ENCODE results near the gene AVPR2.

Gene AVPR2

GRCh38 chrX:153913211-153913610, 8.7 kb downstream of the AVPR2 start:
- Histone ChIP-seq H3K9me3 (ENCODE audit: control insufficient read depth in 2 of 2, low read length in 2 of 2) (no peaks in the 10 kb centered on the region), H3K27ac (ENCODE audit: low read depth in 2 of 2, low read length in 2 of 2) (no peak overlapping the region), H3K9ac (ENCODE audit: low read depth in 1 of 2, low read length in 2 of 2) (no peak overlapping the region), H3K27me3 (ENCODE audit: control insufficient read depth in 2 of 2, insufficient read depth in 2 of 2, low read length in 2 of 2) (peaks cover 0 to 3% of the 10 kb centered on the region in 2 donors), H3K4me1 (ENCODE audit: control insufficient read depth in 2 of 2, insufficient read depth in 2 of 2, low read length in 2 of 2) (no peaks in the 10 kb centered on the region), H3K4me3 (ENCODE audit: low read length in 2 of 2) (no peak overlapping the region), H3K36me3 (ENCODE audit: control insufficient read depth in 2 of 2, insufficient read depth in 2 of 2, low read length in 2 of 2) (peaks cover 0 to 3% of the 10 kb centered on the region in 2 donors)

- Histone ChIP-seq H3K4me3 (ENCODE audit: low read length in 2 of 2) (no peak overlapping the region), H3K9me3 (ENCODE audit: control insufficient read depth in 2 of 2, low read length in 2 of 2) (no peaks in the 10 kb centered on the region), H3K27ac (ENCODE audit: low read depth in 2 of 2, low read length in 2 of 2) (no peak overlapping the region), H3K36me3 (ENCODE audit: control insufficient read depth in 2 of 2, insufficient read depth in 2 of 2, low read length in 2 of 2) (peaks cover 0 to 3% of the 10 kb centered on the region in 2 donors), H3K9ac (ENCODE audit: low read depth in 1 of 2, low read length in 2 of 2) (no peak overlapping the region), H3K27me3 (ENCODE audit: control insufficient read depth in 2 of 2, insufficient read depth in 2 of 2, low read length in 2 of 2) (peaks cover 0 to 1% of the 10 kb centered on the region in 2 donors), H3K4me1 (ENCODE audit: control insufficient read depth in 2 of 2, insufficient read depth in 2 of 2, low read length in 2 of 2) (no peaks in the 10 kb centered on the region)
Observed at GRCh38 chrX:153913701-153914100, 9.2 kb downstream of the AVPR2 start.

GRCh38 chrX:153917869-153918268, 13.4 kb downstream of the AVPR2 start:
- Histone ChIP-seq H3K27me3 (ENCODE audit: control insufficient read depth in 2 of 2, insufficient read depth in 2 of 2, low read length in 2 of 2) (peaks cover 0 to 2% of the 10 kb centered on the region in 2 donors), H3K36me3 (ENCODE audit: control insufficient read depth in 2 of 2, insufficient read depth in 2 of 2, low read length in 2 of 2) (peaks cover 0 to 3% of the 10 kb centered on the region in 2 donors), H3K9ac (ENCODE audit: low read depth in 1 of 2, low read length in 2 of 2) (no peak overlapping the region), H3K4me1 (ENCODE audit: control insufficient read depth in 2 of 2, insufficient read depth in 2 of 2, low read length in 2 of 2) (peaks cover 0 to 3% of the 10 kb centered on the region in 2 donors), H3K4me3 (ENCODE audit: low read length in 2 of 2) (no peak overlapping the region), H3K27ac (ENCODE audit: low read depth in 2 of 2, low read length in 2 of 2) (no peak overlapping the region), H3K9me3 (ENCODE audit: control insufficient read depth in 2 of 2, low read length in 2 of 2) (no peaks in the 10 kb centered on the region)

GRCh38 chrX:153919281-153919680, 14.8 kb downstream of the AVPR2 start:
- peaks cover 2 to 10% of the 10 kb centered on the region in 2 donors for H3K4me1 ChIP-seq (ENCODE audit: control insufficient read depth in 2 of 2, insufficient read depth in 2 of 2, low read length in 2 of 2)
- no peaks in the 10 kb centered on the region for H3K36me3 ChIP-seq (ENCODE audit: control insufficient read depth in 2 of 2, insufficient read depth in 2 of 2, low read length in 2 of 2)
- H3K9ac ChIP-seq (ENCODE audit: low read depth in 1 of 2, low read length in 2 of 2): no peak overlapping the region
- H3K27me3 ChIP-seq (ENCODE audit: control insufficient read depth in 2 of 2, insufficient read depth in 2 of 2, low read length in 2 of 2): peaks cover 0 to 2% of the 10 kb centered on the region in 2 donors
- H3K9me3 ChIP-seq (ENCODE audit: control insufficient read depth in 2 of 2, low read length in 2 of 2): no peaks in the 10 kb centered on the region
- H3K27ac ChIP-seq (ENCODE audit: low read depth in 2 of 2, low read length in 2 of 2): no peak overlapping the region
- no peak overlapping the region for H3K4me3 ChIP-seq (ENCODE audit: low read length in 2 of 2)

GRCh38 chrX:153920546-153920945, 16.1 kb downstream of the AVPR2 start:
- Histone ChIP-seq H3K4me1 (ENCODE audit: control insufficient read depth in 2 of 2, insufficient read depth in 2 of 2, low read length in 2 of 2) (peaks cover 2 to 11% of the 10 kb centered on the region in 2 donors), H3K27me3 (ENCODE audit: control insufficient read depth in 2 of 2, insufficient read depth in 2 of 2, low read length in 2 of 2) (peaks cover 0 to 9% of the 10 kb centered on the region in 2 donors), H3K36me3 (ENCODE audit: control insufficient read depth in 2 of 2, insufficient read depth in 2 of 2, low read length in 2 of 2) (no peaks in the 10 kb centered on the region), H3K9ac (ENCODE audit: low read depth in 1 of 2, low read length in 2 of 2) (no peak overlapping the region), H3K27ac (ENCODE audit: low read depth in 2 of 2, low read length in 2 of 2) (no peak overlapping the region), H3K4me3 (ENCODE audit: low read length in 2 of 2) (no peak overlapping the region), H3K9me3 (ENCODE audit: control insufficient read depth in 2 of 2, low read length in 2 of 2) (no peaks in the 10 kb centered on the region)

GRCh38 chrX:153921070-153921469, 16.6 kb downstream of the AVPR2 start:
- H3K9ac ChIP-seq (ENCODE audit: low read depth in 1 of 2, low read length in 2 of 2): no peak overlapping the region

GRCh38 chrX:153921511-153922446, 17.3 kb downstream of the AVPR2 start:
- no peaks in the 10 kb centered on the region for H3K36me3 ChIP-seq (ENCODE audit: control insufficient read depth in 2 of 2, insufficient read depth in 2 of 2, low read length in 2 of 2)
- no peak overlapping the region for H3K9ac ChIP-seq (ENCODE audit: low read depth in 1 of 2, low read length in 2 of 2)
- peak overlapping the region in 1 of 2 donors; percentile 23 for H3K27ac ChIP-seq (ENCODE audit: low read depth in 2 of 2, low read length in 2 of 2)
- peaks cover 8 to 19% of the 10 kb centered on the region in 2 donors for H3K4me1 ChIP-seq (ENCODE audit: control insufficient read depth in 2 of 2, insufficient read depth in 2 of 2, low read length in 2 of 2)
- H3K27me3 ChIP-seq (ENCODE audit: control insufficient read depth in 2 of 2, insufficient read depth in 2 of 2, low read length in 2 of 2): peaks cover 2 to 9% of the 10 kb centered on the region in 2 donors
- no peak overlapping the region for H3K4me3 ChIP-seq (ENCODE audit: low read length in 2 of 2)
- H3K9me3 ChIP-seq (ENCODE audit: control insufficient read depth in 2 of 2, low read length in 2 of 2): no peaks in the 10 kb centered on the region

More at GRCh38 chrX:153921070-153921469, 16.6 kb downstream of the AVPR2 start:
- H3K9me3 ChIP-seq (ENCODE audit: control insufficient read depth in 2 of 2, low read length in 2 of 2): no peaks in the 10 kb centered on the region
- H3K36me3 ChIP-seq (ENCODE audit: control insufficient read depth in 2 of 2, insufficient read depth in 2 of 2, low read length in 2 of 2): no peaks in the 10 kb centered on the region
- H3K27me3 ChIP-seq (ENCODE audit: control insufficient read depth in 2 of 2, insufficient read depth in 2 of 2, low read length in 2 of 2): peaks cover 0 to 9% of the 10 kb centered on the region in 2 donors
- H3K4me3 ChIP-seq (ENCODE audit: low read length in 2 of 2): no peak overlapping the region
- no peak overlapping the region for H3K27ac ChIP-seq (ENCODE audit: low read depth in 2 of 2, low read length in 2 of 2)
- H3K4me1 ChIP-seq (ENCODE audit: control insufficient read depth in 2 of 2, insufficient read depth in 2 of 2, low read length in 2 of 2): peaks cover 2 to 14% of the 10 kb centered on the region in 2 donors

- H3K9ac ChIP-seq (ENCODE audit: low read depth in 1 of 2, low read length in 2 of 2): no peak overlapping the region
- peaks cover 2 to 9% of the 10 kb centered on the region in 2 donors for H3K27me3 ChIP-seq (ENCODE audit: control insufficient read depth in 2 of 2, insufficient read depth in 2 of 2, low read length in 2 of 2)
- peak overlapping the region in 1 of 2 donors; percentile 26 for H3K4me3 ChIP-seq (ENCODE audit: low read length in 2 of 2)
- no peaks in the 10 kb centered on the region for H3K9me3 ChIP-seq (ENCODE audit: control insufficient read depth in 2 of 2, low read length in 2 of 2)
- H3K27ac ChIP-seq (ENCODE audit: low read depth in 2 of 2, low read length in 2 of 2): no peak overlapping the region
- H3K36me3 ChIP-seq (ENCODE audit: control insufficient read depth in 2 of 2, insufficient read depth in 2 of 2, low read length in 2 of 2): no peaks in the 10 kb centered on the region
- peaks cover 18 to 30% of the 10 kb centered on the region in 2 donors for H3K4me1 ChIP-seq (ENCODE audit: control insufficient read depth in 2 of 2, insufficient read depth in 2 of 2, low read length in 2 of 2)
Observed at GRCh38 chrX:153922932-153923857, 18.7 kb downstream of the AVPR2 start.

GRCh38 chrX:153924149-153924861, 19.8 kb downstream of the AVPR2 start:
- peak overlapping the region in 1 of 2 donors; percentile 99 for H3K27ac ChIP-seq (ENCODE audit: low read depth in 2 of 2, low read length in 2 of 2)
- peaks cover 2 to 9% of the 10 kb centered on the region in 2 donors for H3K27me3 ChIP-seq (ENCODE audit: control insufficient read depth in 2 of 2, insufficient read depth in 2 of 2, low read length in 2 of 2)
- no peaks in the 10 kb centered on the region for H3K36me3 ChIP-seq (ENCODE audit: control insufficient read depth in 2 of 2, insufficient read depth in 2 of 2, low read length in 2 of 2)
- no peaks in the 10 kb centered on the region for H3K9me3 ChIP-seq (ENCODE audit: control insufficient read depth in 2 of 2, low read length in 2 of 2)
- H3K4me3 ChIP-seq (ENCODE audit: low read length in 2 of 2): peak overlapping the region in 1 of 2 donors; percentile 71
- peaks cover 26 to 35% of the 10 kb centered on the region in 2 donors for H3K4me1 ChIP-seq (ENCODE audit: control insufficient read depth in 2 of 2, insufficient read depth in 2 of 2, low read length in 2 of 2)
- no peak overlapping the region for H3K9ac ChIP-seq (ENCODE audit: low read depth in 1 of 2, low read length in 2 of 2)

Measured in mucosa of rectum (tissue), 2 donors.